Endothelial cell of umbilical vein (primary cell): ENCODE measurements around the gene STARD13.

ENCODE experiments used
- CTCF ChIP-seq, 2 donors: IDR thresholded peaks; 1 replicate in 1 of 2; 2 replicates in 1 of 2; pipeline ENCODE4 v1.5.1; 2011; ENCODE audit warnings: low read length in 2 of 2, mild to moderate bottlenecking in 2 of 2, moderate library complexity in 2 of 2, control low read depth in 1 of 2, inconsistent platforms in 1 of 2, low read depth in 1 of 2; ENCODE audit not compliant: insufficient read depth in 1 of 2; ENCODE audit errors: extremely low read depth in 1 of 2
- EZH2 ChIP-seq: IDR thresholded peaks from 2 replicates; pipeline ENCODE4 v1.6.1; 2012; ENCODE audit warnings: borderline replicate concordance, low read depth, mild to moderate bottlenecking, moderate library complexity, low read length, inconsistent platforms; ENCODE audit not compliant: severe bottlenecking

GRCh38 chr13:33224191-33224590 is 61.4 kb downstream of the STARD13 start:
- TF ChIP-seq CTCF (IDR thresholded peaks at IDR 0.05; ENCODE audit: extremely low read depth in 1 of 2, insufficient read depth in 1 of 2, low read depth in 1 of 2, low read length in 2 of 2) = no peak
- TF ChIP-seq EZH2 = no peak
